HG03135 (cell line): ENCODE measurements around the gene KDM4B.

Experiments used
- ATAC-seq: cut with Tn5 transposase; IDR thresholded peaks from one replicate; pipeline ENCODE4 v1.9.1; 2021; ENCODE audit warnings: mild to moderate bottlenecking, moderate library complexity; ENCODE audit not compliant: unreplicated experiment

KDM4B gene

GRCh38 chr19:5066768-5067167, 97.9 kb downstream of the KDM4B start:
- ATAC-seq: no peak

- no peak for ATAC-seq
Measured at GRCh38 chr19:5067678-5068077, 98.8 kb downstream of the KDM4B start.

- ATAC-seq: no peak
Measured at GRCh38 chr19:5068233-5069072, 99.5 kb downstream of the KDM4B start.

- no peak for ATAC-seq
Measured at GRCh38 chr19:5070331-5070730, 101.4 kb downstream of the KDM4B start.

- no peak for ATAC-seq
Measured at GRCh38 chr19:5070930-5071329, 102.0 kb downstream of the KDM4B start.

GRCh38 chr19:5071579-5071978, 102.7 kb downstream of the KDM4B start:
- no peak for ATAC-seq

GRCh38 chr19:5072115-5072514, 103.2 kb downstream of the KDM4B start:
- no peak for ATAC-seq

GRCh38 chr19:5073153-5073844, 104.4 kb downstream of the KDM4B start:
- no peak for ATAC-seq

GRCh38 chr19:5074407-5074806, 105.5 kb downstream of the KDM4B start:
- no peak for ATAC-seq

- ATAC-seq: no peak
Measured at GRCh38 chr19:5074830-5075394, 106.0 kb downstream of the KDM4B start.

- ATAC-seq: no peak
Measured at GRCh38 chr19:5075597-5075996, 106.7 kb downstream of the KDM4B start.

GRCh38 chr19:5076440-5077208, 107.7 kb downstream of the KDM4B start:
- ATAC-seq: no peak

- ATAC-seq: no peak
Measured at GRCh38 chr19:5077209-5077515, 108.2 kb downstream of the KDM4B start.

- ATAC-seq: no peak
Measured at GRCh38 chr19:5078182-5078581, 109.3 kb downstream of the KDM4B start.

- ATAC-seq: no peak
Measured at GRCh38 chr19:5078666-5079065, 109.8 kb downstream of the KDM4B start.

GRCh38 chr19:5079071-5079774, 110.3 kb downstream of the KDM4B start:
- ATAC-seq: no peak

- no peak for ATAC-seq
Measured at GRCh38 chr19:5080030-5080654, 111.2 kb downstream of the KDM4B start.

- no peak for ATAC-seq
Measured at GRCh38 chr19:5080809-5081208, 111.9 kb downstream of the KDM4B start.

GRCh38 chr19:5081443-5082161, 112.7 kb downstream of the KDM4B start:
- no peak for ATAC-seq

- ATAC-seq: no peak
Measured at GRCh38 chr19:5083547-5083965, 114.6 kb downstream of the KDM4B start.
